GM12801 (cell line): Measurements from ENCODE around the gene OGFR.

Experiments used
- TF ChIP-seq, protein P1 (sequence below): IDR thresholded peaks from one replicate; pipeline ENCODE4 v1.5.1; 2011; ENCODE audit warnings: control low read depth; ENCODE audit not compliant: insufficient read length; ENCODE audit errors: extremely low read depth

OGFR gene

DNA sequence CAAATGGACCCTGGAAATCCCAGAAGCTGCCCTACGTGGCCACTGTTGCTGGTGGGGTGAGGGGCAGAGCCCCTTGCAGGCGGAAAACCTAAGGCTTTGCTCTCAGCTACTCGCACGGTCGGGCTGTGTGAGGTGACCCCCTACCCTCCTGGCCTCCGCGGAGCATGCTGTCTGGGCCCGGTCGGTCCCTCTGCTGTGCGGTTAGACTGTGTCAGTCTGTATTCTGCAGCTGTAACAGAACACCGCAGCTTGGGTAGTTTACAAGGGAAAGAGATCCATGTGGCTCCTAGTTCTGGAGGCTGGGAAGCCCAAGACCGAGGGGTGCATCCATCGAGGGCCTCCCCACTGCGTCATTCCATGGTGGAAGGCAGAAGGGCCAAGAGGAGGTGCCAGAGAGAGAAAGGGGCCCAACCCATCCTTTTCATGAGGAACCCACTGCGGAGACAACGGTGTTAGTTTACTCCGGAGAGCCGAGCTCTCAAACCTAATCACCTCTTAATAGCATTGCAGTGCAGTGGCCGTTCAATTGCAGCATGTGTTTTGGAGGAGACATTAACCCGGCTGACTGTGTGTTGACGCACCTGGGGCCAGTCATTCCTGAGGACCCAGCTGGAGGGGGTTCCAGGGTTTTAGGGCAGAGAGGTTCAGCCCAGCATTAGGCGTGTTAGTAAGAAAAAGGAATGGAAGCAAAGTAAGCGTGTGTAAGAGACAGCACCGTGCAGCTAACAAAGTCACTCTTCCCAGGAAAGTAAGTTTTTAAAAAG lies 30.5 kb downstream of the OGFR start:
- TF ChIP-seq, protein P1, sequence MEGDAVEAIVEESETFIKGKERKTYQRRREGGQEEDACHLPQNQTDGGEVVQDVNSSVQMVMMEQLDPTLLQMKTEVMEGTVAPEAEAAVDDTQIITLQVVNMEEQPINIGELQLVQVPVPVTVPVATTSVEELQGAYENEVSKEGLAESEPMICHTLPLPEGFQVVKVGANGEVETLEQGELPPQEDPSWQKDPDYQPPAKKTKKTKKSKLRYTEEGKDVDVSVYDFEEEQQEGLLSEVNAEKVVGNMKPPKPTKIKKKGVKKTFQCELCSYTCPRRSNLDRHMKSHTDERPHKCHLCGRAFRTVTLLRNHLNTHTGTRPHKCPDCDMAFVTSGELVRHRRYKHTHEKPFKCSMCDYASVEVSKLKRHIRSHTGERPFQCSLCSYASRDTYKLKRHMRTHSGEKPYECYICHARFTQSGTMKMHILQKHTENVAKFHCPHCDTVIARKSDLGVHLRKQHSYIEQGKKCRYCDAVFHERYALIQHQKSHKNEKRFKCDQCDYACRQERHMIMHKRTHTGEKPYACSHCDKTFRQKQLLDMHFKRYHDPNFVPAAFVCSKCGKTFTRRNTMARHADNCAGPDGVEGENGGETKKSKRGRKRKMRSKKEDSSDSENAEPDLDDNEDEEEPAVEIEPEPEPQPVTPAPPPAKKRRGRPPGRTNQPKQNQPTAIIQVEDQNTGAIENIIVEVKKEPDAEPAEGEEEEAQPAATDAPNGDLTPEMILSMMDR, result no peak

- TF ChIP-seq, protein P1, result no peak
These were observed 31.6 kb downstream of the OGFR start for GRCh38 chr20:62835931-62836861.

GRCh38 chr20:62836967-62837490 lies 32.4 kb downstream of the OGFR start:
- TF ChIP-seq, protein P1, result no peak

DNA sequence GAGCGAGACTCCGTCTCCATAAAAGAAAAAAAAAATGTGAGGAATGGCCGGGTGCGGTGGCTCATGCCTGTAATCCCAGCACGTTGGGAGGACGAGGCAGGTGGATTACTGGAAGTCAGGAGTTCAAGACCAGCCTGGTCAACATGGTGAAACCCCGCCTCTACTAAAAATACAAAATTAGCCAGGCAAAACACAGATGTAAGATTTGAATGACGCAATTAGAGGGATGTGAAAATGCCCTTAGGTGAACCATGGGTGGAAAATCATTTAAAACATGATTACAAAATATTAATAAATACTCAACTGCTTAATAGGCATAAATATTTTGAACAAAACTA lies 33.1 kb downstream of the OGFR start:
- TF ChIP-seq, protein P1, result no peak

DNA sequence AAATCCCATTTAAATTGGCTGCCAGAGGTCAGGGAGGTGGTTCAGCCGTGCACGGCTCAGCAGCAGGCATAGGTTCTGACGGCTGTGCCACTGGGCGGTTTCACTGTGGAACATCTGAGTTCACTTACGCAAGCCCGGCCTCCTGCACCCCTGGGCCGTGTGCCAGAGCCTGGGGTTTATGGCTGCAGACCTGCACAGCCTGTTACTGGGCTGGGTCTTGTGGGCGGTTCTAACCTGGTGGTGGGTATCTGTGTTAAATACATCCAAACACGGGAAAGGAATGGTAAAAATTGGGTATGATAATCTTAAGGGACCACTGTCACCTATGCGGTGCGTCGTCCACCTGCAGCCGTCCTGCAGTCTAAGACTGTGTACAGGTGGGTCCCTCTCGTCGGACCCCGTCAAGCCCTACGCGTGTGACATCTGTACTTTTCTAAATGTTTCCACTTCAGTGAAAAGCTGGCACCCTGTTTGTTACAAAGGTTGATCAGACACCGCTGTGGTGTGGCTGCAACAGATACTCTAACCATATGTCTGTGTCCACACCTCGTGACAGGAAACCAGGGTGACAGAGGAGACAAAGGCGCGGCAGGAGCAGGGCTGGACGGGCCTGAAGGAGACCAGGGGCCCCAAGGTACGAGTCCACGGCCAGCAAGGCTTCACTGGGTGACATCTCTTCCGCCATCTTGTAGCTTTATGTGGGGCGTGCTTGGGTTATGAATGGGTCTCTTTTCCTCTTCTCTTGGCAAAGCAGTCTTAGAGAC lies 33.7 kb downstream of the OGFR start:
- TF ChIP-seq, protein P1, result no peak

DNA sequence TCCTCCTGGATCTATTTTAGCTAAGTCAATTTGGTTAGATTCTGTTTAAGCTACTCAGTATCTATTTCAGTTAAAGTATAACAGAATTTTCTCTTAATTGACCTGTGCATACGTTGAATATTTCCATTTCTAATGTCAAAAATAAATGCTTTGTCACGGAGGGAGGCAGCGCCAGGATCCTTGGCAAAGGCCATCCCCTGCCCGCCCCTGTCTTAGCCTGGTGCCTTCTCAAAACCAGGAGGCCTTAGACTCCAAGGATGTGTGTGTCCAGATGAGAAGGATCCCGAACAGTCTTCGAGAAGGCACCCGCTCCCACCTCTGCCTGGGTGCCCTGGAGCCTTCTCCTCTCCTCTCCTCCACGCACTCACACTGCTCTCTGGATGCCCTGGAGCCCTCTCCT lies 34.6 kb downstream of the OGFR start:
- TF ChIP-seq, protein P1, result no peak

DNA sequence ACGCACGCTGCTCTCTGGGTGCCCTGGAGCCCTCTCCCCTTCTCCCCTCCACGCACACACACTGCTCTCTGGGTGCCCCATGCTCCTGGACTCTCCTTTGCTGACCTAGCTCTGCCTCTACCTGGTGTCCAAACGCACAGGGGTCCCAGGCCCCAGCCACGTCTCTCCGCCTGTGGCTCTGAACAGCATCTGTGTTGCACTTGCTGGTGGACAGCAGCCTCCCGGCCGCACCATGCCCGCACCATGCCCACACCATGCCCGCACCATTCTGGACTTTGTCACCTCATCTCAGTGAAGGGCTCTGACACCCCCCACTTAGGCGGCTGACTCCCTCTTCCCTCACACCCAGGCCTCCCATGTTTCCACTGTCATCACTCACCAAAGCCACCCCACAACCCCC lies 35.2 kb downstream of the OGFR start:
- TF ChIP-seq, protein P1, result no peak
